NCI-H2081 treated with DMSO at 0.1 percent for 48 hours (cell line): Measurements from ENCODE around the gene SUGP1.

Experiments used
- DNase-seq: peaks from one replicate; lab custom pipeline; 2025; lab: John Stamatoyannopoulos, UW

The SUGP1 gene

GRCh38 chr19:19230999-19231398 lies 89.3 kb downstream of the SUGP1 start:
- DNase-seq, result no peak

- DNase-seq, result no peak
These were observed 90.6 kb downstream of the SUGP1 start for GRCh38 chr19:19229701-19230100.

GRCh38 chr19:19227217-19227616 lies 93.1 kb downstream of the SUGP1 start:
- DNase-seq, result no peak

GRCh38 chr19:19226663-19227062 lies 93.6 kb downstream of the SUGP1 start:
- no peak for DNase-seq

GRCh38 chr19:19226204-19226603 lies 94.1 kb downstream of the SUGP1 start:
- DNase-seq, result no peak
